HepG2 (cell line): Measurements from ENCODE around the gene ANKRD40.

Source experiments
- HNF4G ChIP-seq, 2 experiments: sonication (generic) in 1 of 2; formaldehyde crosslinking in 1 of 2; IDR thresholded peaks; 2 replicates each; pipeline versions ENCODE4 v1.4.0 to v1.6.1; 2011 to 2020; ENCODE audit warnings: borderline replicate concordance in 2 of 2, low read depth in 2 of 2, mild to moderate bottlenecking in 2 of 2, low read length in 1 of 2, missing genetic modification reagents in 1 of 2, moderate library complexity in 1 of 2
- KAT2B ChIP-seq: fragments of 150-350 bp; IDR thresholded peaks from 2 replicates; pipeline ENCODE4 v1.6.1; 2014; ENCODE audit warnings: low read depth, low read length, borderline replicate concordance
- NR2C2 ChIP-seq: sonication (generic); formaldehyde crosslinking; IDR thresholded peaks from 2 replicates; pipeline ENCODE4 v1.4.0; 2020; ENCODE audit warnings: missing genetic modification reagents, mild to moderate bottlenecking, moderate library complexity, borderline replicate concordance
- POLR2AphosphoS5 ChIP-seq: IDR thresholded peaks from 2 replicates; pipeline ENCODE4 v1.6.1; 2012; ENCODE audit warnings: low read depth, low read length
- SP1 ChIP-seq, 2 experiments: fragments of 450-650 bp in 1 of 2; sonication (generic) in 1 of 2; formaldehyde crosslinking in 1 of 2; IDR thresholded peaks; 2 replicates each; pipeline versions ENCODE4 v1.4.0 to v1.6.1; 2016 to 2020; ENCODE audit warnings: missing genetic modification reagents in 1 of 2
- ZNF598 ChIP-seq: sonication (generic); formaldehyde crosslinking; IDR thresholded peaks from 2 replicates; pipeline ENCODE4 v1.5.1; 2020; ENCODE audit warnings: mild to moderate bottlenecking, missing genetic modification reagents, borderline replicate concordance
- TF ChIP-seq, protein P1 (sequence below): sonication (generic); formaldehyde crosslinking; IDR thresholded peaks from 2 replicates; pipeline ENCODE4 v1.5.0; 2020; ENCODE audit warnings: mild to moderate bottlenecking, missing genetic modification reagents, moderate library complexity
- TF ChIP-seq, protein P2 (sequence below), 2 experiments: sonication (generic) in 1 of 2; formaldehyde crosslinking in 1 of 2; IDR thresholded peaks; 2 replicates each; pipeline versions ENCODE4 v1.4.0 to v1.6.1; 2018 to 2020; ENCODE audit warnings: missing genetic modification reagents in 2 of 2, borderline replicate concordance in 1 of 2, low read depth in 1 of 2, mild to moderate bottlenecking in 1 of 2, missing biosample characterization in 1 of 2
- TF ChIP-seq, protein P3 (sequence below): sonication (generic); formaldehyde crosslinking; IDR thresholded peaks from 2 replicates; pipeline ENCODE4 v1.4.0; 2020; ENCODE audit warnings: mild to moderate bottlenecking, missing genetic modification reagents

DNA sequence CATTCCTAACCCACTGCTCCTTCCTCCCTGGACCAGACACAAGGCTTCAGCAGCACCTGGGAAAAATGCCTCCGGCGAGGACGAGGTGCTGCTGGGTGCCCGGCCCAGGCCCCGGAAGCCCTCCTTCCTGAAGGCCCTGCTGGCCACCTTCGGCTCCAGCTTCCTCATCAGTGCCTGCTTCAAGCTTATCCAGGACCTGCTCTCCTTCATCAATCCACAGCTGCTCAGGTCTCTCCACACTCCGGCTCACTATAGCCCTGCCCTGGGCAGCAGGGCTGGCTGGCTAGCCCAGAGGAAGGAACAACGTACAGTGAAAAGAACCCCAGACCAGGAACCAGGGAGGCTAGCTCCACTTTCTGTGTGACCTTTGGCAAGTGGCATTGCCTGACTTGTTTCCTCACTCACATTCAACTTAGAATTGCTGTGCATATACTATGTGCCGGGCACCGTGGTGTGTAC is 46.8 kb downstream of the ANKRD40 start:
- TF ChIP-seq NR2C2 (no peak), ZNF598 (no peak), HNF4G (IDR thresholded peaks at IDR 0.05; ENCODE audit: borderline replicate concordance, low read depth, low read length) (no peak), HNF4G (CRISPR knock-in tag; IDR thresholded peaks at IDR 0.05; ENCODE audit: borderline replicate concordance, low read depth) (no peak), POLR2AphosphoS5 (no peak), KAT2B (no peak), SP1 (IDR thresholded peaks at IDR 0.05) (no peak), SP1 (CRISPR knock-in tag; IDR thresholded peaks at IDR 0.05) (no peak)
- TF ChIP-seq, protein P1, sequence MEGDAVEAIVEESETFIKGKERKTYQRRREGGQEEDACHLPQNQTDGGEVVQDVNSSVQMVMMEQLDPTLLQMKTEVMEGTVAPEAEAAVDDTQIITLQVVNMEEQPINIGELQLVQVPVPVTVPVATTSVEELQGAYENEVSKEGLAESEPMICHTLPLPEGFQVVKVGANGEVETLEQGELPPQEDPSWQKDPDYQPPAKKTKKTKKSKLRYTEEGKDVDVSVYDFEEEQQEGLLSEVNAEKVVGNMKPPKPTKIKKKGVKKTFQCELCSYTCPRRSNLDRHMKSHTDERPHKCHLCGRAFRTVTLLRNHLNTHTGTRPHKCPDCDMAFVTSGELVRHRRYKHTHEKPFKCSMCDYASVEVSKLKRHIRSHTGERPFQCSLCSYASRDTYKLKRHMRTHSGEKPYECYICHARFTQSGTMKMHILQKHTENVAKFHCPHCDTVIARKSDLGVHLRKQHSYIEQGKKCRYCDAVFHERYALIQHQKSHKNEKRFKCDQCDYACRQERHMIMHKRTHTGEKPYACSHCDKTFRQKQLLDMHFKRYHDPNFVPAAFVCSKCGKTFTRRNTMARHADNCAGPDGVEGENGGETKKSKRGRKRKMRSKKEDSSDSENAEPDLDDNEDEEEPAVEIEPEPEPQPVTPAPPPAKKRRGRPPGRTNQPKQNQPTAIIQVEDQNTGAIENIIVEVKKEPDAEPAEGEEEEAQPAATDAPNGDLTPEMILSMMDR (CRISPR knock-in tag): no peak
- TF ChIP-seq, protein P2, sequence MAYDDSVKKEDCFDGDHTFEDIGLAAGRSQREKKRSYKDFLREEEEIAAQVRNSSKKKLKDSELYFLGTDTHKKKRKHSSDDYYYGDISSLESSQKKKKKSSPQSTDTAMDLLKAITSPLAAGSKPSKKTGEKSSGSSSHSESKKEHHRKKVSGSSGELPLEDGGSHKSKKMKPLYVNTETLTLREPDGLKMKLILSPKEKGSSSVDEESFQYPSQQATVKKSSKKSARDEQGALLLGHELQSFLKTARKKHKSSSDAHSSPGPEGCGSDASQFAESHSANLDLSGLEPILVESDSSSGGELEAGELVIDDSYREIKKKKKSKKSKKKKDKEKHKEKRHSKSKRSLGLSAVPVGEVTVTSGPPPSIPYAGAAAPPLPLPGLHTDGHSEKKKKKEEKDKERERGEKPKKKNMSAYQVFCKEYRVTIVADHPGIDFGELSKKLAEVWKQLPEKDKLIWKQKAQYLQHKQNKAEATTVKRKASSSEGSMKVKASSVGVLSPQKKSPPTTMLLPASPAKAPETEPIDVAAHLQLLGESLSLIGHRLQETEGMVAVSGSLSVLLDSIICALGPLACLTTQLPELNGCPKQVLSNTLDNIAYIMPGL (CRISPR knock-in tag; IDR thresholded peaks at IDR 0.05; ENCODE audit: borderline replicate concordance in 1 of 2, low read depth in 1 of 2): no peak
- TF ChIP-seq, protein P3, sequence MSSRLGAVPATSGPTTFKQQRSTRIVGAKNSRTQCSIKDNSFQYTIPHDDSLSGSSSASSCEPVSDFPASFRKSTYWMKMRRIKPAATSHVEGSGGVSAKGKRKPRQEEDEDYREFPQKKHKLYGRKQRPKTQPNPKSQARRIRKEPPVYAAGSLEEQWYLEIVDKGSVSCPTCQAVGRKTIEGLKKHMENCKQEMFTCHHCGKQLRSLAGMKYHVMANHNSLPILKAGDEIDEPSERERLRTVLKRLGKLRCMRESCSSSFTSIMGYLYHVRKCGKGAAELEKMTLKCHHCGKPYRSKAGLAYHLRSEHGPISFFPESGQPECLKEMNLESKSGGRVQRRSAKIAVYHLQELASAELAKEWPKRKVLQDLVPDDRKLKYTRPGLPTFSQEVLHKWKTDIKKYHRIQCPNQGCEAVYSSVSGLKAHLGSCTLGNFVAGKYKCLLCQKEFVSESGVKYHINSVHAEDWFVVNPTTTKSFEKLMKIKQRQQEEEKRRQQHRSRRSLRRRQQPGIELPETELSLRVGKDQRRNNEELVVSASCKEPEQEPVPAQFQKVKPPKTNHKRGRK (CRISPR knock-in tag): no peak
